Measurements from ENCODE around the gene CPTP. TPM values are rescaled to one million over a fixed set of nuclear protein-coding genes. Genes with fewer than 3 reads are reported as not detected.
"Not testable (repeated sequence)": the region's sequence is repeated elsewhere in the genome, so short reads cannot be mapped to it uniquely, and the experiment has no call there.

CPTP gene
- total and polyA plus RNA-seq, 8 donors = 6.6 to 226 (median 22.8) TPM

DNA sequence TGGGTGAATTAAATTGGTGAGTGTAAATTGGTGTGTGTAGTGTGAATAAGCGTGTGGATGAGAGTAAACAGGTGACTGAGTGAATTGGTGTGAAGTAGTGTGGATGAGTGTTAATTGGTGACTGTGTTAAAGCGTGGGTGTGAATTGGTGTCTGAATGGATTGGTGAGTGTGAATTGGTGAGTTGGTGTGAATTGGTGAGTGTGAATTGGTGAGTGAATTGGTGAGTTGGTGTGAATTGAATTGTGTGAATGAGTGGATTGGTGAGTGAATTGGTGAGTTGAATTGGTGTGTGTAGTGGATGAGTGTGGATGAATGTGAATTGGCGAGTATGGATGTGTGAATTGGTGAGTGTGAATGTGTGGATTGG is 42.1 kb downstream of the CPTP start:
- no peaks in the 10 kb centered on the region for H3K27me3 ChIP-seq
- no peak overlapping the region for H3K27ac ChIP-seq
- H3K4me1 ChIP-seq = peaks cover 3 to 10% (median 7%) of the 10 kb centered on the region in 4 donors
- TF ChIP-seq, protein P1, sequence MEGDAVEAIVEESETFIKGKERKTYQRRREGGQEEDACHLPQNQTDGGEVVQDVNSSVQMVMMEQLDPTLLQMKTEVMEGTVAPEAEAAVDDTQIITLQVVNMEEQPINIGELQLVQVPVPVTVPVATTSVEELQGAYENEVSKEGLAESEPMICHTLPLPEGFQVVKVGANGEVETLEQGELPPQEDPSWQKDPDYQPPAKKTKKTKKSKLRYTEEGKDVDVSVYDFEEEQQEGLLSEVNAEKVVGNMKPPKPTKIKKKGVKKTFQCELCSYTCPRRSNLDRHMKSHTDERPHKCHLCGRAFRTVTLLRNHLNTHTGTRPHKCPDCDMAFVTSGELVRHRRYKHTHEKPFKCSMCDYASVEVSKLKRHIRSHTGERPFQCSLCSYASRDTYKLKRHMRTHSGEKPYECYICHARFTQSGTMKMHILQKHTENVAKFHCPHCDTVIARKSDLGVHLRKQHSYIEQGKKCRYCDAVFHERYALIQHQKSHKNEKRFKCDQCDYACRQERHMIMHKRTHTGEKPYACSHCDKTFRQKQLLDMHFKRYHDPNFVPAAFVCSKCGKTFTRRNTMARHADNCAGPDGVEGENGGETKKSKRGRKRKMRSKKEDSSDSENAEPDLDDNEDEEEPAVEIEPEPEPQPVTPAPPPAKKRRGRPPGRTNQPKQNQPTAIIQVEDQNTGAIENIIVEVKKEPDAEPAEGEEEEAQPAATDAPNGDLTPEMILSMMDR (IDR thresholded peaks at IDR 0.05) = no peak
- no peak for TF ChIP-seq POLR2A (IDR thresholded peaks at IDR 0.05)
- no peak for TF ChIP-seq POLR2AphosphoS5 (IDR thresholded peaks at IDR 0.05)
- no peak for TF ChIP-seq EP300 (IDR thresholded peaks at IDR 0.05)
- H3K4me3 ChIP-seq = no peak overlapping the region
- WGBS, 5 donors = 85 to 99% (median 98%) methylated on average over 2 to 3 of the region's 3 CpGs
- DNase-seq = no peak
- H3K9me3 ChIP-seq = no peaks in the 10 kb centered on the region
- H3K36me3 ChIP-seq = peaks cover 0 to 4% (median 0%) of the 10 kb centered on the region in 4 donors
- intact Hi-C loops (cut with DNase I; ENCODE audit: low total_unique reads) = no loop called here

DNA sequence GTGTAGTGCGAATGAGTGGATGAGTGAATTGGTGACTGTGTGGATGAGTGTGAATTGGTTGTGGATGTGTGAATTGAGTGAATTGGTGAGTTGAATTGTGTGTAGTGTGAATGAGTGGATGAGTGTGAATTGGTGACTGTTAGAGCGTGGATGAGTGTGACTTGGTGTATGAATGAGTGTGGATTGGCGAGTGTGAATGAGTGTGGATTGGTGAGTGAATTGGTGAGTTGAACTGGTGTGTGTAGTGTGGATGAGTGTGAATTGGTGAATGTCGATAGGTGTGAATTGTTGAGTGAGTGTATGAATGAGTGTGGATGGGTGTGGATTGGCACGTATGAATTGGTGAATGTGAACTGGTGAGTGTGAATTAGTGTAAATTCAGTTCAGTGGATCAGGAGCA is 42.7 kb downstream of the CPTP start:
- Histone ChIP-seq H3K36me3 (peaks cover 0 to 6% (median under 1%) of the 10 kb centered on the region in 4 donors), H3K27me3 (no peaks in the 10 kb centered on the region), H3K9me3 (no peaks in the 10 kb centered on the region), H3K4me3 (no peak overlapping the region), H3K27ac (no peak overlapping the region), H3K4me1 (peaks cover 9 to 14% (median 11%) of the 10 kb centered on the region in 4 donors)
- DNase-seq = no peak
- WGBS, 5 donors = 92 to 99% (median 96%) methylated on average over 5 of the region's 5 CpGs
- intact Hi-C loops (cut with DNase I; ENCODE audit: low total_unique reads) = no loop called here
- no peak for TF ChIP-seq POLR2AphosphoS5 (IDR thresholded peaks at IDR 0.05)
- TF ChIP-seq EP300 (IDR thresholded peaks at IDR 0.05) = no peak
- TF ChIP-seq POLR2A (IDR thresholded peaks at IDR 0.05) = no peak
- TF ChIP-seq, protein P1 (IDR thresholded peaks at IDR 0.05) = no peak

DNA sequence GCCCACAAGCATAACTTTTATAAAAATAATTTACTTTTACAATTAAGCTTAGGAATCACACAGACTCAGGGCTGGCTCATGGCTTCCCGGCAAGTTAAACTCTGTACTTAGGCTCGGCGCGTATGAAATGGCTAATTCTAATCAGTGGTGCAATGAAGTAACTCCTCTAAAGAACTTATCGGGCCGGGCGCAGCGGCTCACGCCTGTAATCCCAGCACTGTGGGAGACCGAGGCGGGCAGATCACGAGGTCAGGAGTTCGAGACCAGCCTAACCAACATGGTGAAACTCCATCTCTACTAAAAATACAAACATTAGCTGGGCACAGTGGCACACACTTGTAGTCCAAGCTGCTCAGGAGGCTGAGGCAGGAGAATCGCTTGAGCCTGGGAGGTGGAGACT is 45.5 kb downstream of the CPTP start:
- H3K27ac ChIP-seq; H3K4me3 ChIP-seq; H3K27me3 ChIP-seq; H3K9me3 ChIP-seq; DNase-seq; intact Hi-C loops (cut with DNase I; ENCODE audit: low total_unique reads): not testable (repeated sequence)
- H3K4me1 ChIP-seq = peaks cover 24 to 39% (median 35%) of the 10 kb centered on the region in 4 donors
- WGBS, 5 donors = 86 to 96% (median 92%) methylated on average over 14 of the region's 14 CpGs
- peaks cover 0 to 25% (median 15%) of the 10 kb centered on the region in 4 donors for H3K36me3 ChIP-seq

DNA sequence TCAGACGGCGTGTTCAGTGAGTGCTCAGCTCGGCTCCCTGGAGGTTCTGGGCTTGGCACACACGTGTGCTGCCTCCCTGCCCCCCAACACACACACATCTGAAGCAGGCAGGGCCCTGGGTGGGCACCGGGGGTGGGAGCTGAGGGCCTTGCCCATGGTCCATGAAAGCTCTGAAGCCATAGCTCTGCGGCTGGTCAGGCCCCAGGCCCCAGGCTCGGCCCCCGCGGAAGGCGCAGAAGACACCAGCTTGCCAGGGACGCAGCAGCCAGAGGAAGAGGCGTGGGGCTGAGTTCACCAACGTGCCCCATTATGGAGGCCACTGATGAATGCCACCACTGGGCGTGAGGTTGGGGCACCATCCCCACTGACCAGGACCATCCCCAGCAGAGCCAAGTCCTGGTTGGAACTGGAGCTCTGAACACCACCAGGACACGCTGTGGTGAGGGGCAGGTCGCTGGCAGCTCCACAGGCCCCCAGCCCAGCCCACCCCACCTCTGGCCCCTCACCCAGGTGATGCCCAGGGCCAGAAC is 46.2 kb downstream of the CPTP start:
- Histone ChIP-seq H3K36me3 (peaks cover 0 to 25% (median 15%) of the 10 kb centered on the region in 4 donors), H3K27ac (no peak overlapping the region), H3K27me3 (no peaks in the 10 kb centered on the region), H3K4me3 (no peak overlapping the region), H3K9me3 (no peaks in the 10 kb centered on the region), H3K4me1 (peaks cover 25 to 40% (median 37%) of the 10 kb centered on the region in 4 donors)
- TF ChIP-seq POLR2AphosphoS5 (IDR thresholded peaks at IDR 0.05) (no peak), POLR2A (IDR thresholded peaks at IDR 0.05) (no peak), EP300 (IDR thresholded peaks at IDR 0.05) (no peak)
- TF ChIP-seq, protein P1 (IDR thresholded peaks at IDR 0.05) = no peak
- no peak for DNase-seq
- 78 to 85% (median 80%) methylated on average over 9 to 16 of the region's 16 CpGs for WGBS, 5 donors
- intact Hi-C loops (cut with DNase I; ENCODE audit: low total_unique reads) = no loop called here

DNA sequence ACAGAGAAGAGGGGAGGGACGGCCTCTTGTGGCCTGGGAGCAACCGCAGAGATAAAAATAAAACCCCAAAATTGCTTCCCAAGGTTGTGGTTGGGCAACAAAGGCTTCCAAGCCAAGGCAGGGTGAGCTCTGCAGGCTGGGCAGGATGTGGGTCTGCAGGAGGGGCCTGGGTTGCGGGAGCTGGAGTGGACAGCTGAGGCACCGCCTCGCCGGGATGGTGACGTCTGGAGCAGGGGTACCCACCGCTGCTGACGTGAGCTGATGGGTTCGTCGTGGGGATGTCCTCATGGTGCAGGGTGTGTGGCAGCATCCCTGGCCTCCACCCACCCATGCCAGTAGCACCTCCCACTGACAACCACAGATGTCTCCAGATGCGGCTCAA is 46.8 kb downstream of the CPTP start:
- H3K27me3 ChIP-seq = no peaks in the 10 kb centered on the region
- H3K9me3 ChIP-seq = no peaks in the 10 kb centered on the region
- WGBS, 5 donors = 56 to 73% (median 65%) methylated on average over 11 to 12 of the region's 12 CpGs
- no peak for TF ChIP-seq POLR2AphosphoS5 (IDR thresholded peaks at IDR 0.05)
- TF ChIP-seq, protein P1 (IDR thresholded peaks at IDR 0.05) = no peak
- TF ChIP-seq POLR2A (IDR thresholded peaks at IDR 0.05) = no peak
- TF ChIP-seq EP300 (IDR thresholded peaks at IDR 0.05) = no peak
- intact Hi-C loops (cut with DNase I; ENCODE audit: low total_unique reads) = no loop called here
- H3K4me3 ChIP-seq = peak overlapping the region in 1 of 4 donors; percentile 25
- H3K36me3 ChIP-seq = peaks cover 0 to 25% (median 15%) of the 10 kb centered on the region in 4 donors
- H3K27ac ChIP-seq = no peak overlapping the region
- peak in 1 of 2 donors; percentile 51 for DNase-seq
- H3K4me1 ChIP-seq = peaks cover 29 to 45% (median 42%) of the 10 kb centered on the region in 4 donors
